Measurements from ENCODE around the gene RBM5. TPM values are rescaled to one million over a fixed set of nuclear protein-coding genes. Genes with fewer than 3 reads are reported as not detected.

The RBM5 gene
- total RNA-seq, 1 donor, result 150 TPM

DNA sequence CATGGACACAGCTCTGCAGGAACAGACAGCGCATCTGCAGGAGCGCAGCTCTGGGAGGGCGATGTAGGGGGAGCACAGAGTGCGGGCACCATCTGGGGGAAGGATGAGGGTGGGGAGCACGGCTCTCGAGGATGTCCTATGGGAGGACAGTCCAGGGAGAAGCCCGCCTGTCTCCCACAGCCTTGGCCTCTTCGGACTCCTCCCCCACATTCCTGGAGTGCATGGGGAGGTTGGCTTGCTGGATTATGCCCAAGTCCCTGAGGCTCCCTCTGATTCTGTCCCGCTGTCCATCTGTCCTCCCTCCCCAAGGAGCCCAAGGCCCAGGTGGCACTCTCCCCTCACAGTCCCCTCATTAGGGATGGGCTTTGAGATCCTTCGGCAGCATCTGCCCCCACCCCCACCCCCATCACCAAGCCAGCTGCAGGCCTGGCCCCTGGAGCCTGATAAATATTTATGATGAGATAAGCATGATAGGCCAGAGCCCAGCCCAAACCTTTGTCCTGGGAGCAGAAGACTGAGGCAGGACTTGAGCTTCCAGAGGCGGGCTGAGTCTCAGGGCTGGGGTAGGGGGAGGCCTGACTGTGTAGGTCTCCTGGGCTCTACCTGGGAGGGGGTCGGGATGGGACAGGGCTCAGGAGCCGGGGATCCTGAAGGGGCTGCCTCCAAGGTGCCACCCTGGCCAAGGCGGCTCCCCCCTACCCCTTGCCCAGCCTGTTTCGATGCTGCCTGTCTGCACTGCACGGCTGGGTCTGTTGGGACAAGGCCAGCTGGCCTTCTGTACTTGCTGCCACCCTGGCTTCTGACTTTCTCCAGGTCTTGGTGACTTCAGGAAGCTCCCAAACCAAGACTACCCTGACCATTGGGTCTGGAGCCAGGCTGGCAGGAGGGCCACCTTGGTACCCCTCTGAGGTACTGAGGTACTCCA, 37.8 kb downstream of the RBM5 start:
- peak; percentile 97 for DNase-seq (ENCODE audit: insufficient read length, low spot score, missing footprints)
- Histone ChIP-seq H3K4me1 (ENCODE audit: insufficient read depth, low read length) (peaks cover 5% of the 10 kb centered on the region), H3K36me3 (ENCODE audit: insufficient read depth, low read length) (no peaks in the 10 kb centered on the region), H3K9me3 (ENCODE audit: low read depth, low read length) (no peaks in the 10 kb centered on the region), H3K79me2 (ENCODE audit: insufficient read depth, low read length) (no peaks in the 10 kb centered on the region), H4K20me1 (ENCODE audit: insufficient read depth, low read length) (peaks cover 9% of the 10 kb centered on the region), H3K4me2 (ENCODE audit: insufficient read depth, low read length) (no peak overlapping the region), H2AFZ (ENCODE audit: low read length) (no peak overlapping the region), H3K27ac (ENCODE audit: low read depth, low read length) (no peak overlapping the region), H3K27me3 (ENCODE audit: insufficient read depth, low read length) (peaks cover 2% of the 10 kb centered on the region), H3K4me3 (ENCODE audit: insufficient read depth, low read length) (no peak overlapping the region)
- TF ChIP-seq, protein P1, sequence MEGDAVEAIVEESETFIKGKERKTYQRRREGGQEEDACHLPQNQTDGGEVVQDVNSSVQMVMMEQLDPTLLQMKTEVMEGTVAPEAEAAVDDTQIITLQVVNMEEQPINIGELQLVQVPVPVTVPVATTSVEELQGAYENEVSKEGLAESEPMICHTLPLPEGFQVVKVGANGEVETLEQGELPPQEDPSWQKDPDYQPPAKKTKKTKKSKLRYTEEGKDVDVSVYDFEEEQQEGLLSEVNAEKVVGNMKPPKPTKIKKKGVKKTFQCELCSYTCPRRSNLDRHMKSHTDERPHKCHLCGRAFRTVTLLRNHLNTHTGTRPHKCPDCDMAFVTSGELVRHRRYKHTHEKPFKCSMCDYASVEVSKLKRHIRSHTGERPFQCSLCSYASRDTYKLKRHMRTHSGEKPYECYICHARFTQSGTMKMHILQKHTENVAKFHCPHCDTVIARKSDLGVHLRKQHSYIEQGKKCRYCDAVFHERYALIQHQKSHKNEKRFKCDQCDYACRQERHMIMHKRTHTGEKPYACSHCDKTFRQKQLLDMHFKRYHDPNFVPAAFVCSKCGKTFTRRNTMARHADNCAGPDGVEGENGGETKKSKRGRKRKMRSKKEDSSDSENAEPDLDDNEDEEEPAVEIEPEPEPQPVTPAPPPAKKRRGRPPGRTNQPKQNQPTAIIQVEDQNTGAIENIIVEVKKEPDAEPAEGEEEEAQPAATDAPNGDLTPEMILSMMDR (IDR thresholded peaks at IDR 0.05; ENCODE audit: extremely low read depth, low read depth, low read length), result no peak

DNA sequence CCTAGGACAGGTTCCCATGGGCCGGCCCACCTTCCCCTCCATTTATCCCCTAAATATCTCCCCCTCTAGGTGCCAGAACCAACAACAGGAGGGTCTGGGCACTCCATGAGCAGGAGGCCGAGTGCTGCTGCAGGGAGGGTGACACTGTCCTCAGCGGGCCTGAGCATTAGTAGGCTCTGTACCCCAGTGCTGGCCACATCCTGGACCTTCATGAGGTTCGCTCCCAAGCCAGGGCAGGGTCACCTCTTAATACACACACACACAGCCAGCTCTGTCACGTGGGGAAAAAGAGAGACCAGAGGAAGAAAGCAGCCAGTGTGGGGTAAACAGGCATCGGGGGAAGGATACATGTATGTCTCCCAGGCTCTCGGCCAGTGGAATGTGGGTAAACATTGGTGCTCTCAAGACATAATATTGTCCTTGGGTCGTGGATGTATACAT, 38.6 kb downstream of the RBM5 start:
- H3K27ac ChIP-seq (ENCODE audit: low read depth, low read length), result no peak overlapping the region
- no peak overlapping the region for H2AFZ ChIP-seq (ENCODE audit: low read length)
- peaks cover 3% of the 10 kb centered on the region for H3K27me3 ChIP-seq (ENCODE audit: insufficient read depth, low read length)
- no peaks in the 10 kb centered on the region for H3K79me2 ChIP-seq (ENCODE audit: insufficient read depth, low read length)
- DNase-seq (ENCODE audit: insufficient read length, low spot score, missing footprints), result peak; percentile 77
- H3K4me1 ChIP-seq (ENCODE audit: insufficient read depth, low read length), result peaks cover 5% of the 10 kb centered on the region
- no peaks in the 10 kb centered on the region for H3K36me3 ChIP-seq (ENCODE audit: insufficient read depth, low read length)
- H3K4me2 ChIP-seq (ENCODE audit: insufficient read depth, low read length), result no peak overlapping the region
- H3K4me3 ChIP-seq (ENCODE audit: insufficient read depth, low read length), result no peak overlapping the region
- no peaks in the 10 kb centered on the region for H3K9me3 ChIP-seq (ENCODE audit: low read depth, low read length)
- peaks cover 3% of the 10 kb centered on the region for H4K20me1 ChIP-seq (ENCODE audit: insufficient read depth, low read length)
- TF ChIP-seq, protein P1 (IDR thresholded peaks at IDR 0.05; ENCODE audit: extremely low read depth, low read depth, low read length), result no peak

DNA sequence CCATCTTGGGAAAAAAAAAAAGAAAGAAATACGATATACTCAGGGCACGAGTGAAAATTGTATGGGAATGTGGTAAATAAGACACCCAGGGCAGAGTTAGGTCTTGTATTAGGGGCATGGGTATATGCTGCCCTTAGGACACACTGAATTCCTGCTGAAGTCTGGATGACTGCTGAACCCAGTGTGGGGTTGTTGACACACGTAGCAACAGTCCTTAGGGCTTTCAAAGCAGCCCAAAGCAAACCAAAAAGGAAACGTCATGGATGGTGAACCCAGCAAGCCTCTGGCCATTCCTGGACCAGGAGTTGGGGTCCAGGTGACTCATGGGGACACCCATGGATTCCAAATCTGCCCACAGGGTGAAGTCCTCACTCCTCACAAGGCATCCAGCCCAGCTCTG, 39.3 kb downstream of the RBM5 start:
- Histone ChIP-seq H3K27me3 (ENCODE audit: insufficient read depth, low read length) (peaks cover 3% of the 10 kb centered on the region), H3K79me2 (ENCODE audit: insufficient read depth, low read length) (no peaks in the 10 kb centered on the region)

DNA sequence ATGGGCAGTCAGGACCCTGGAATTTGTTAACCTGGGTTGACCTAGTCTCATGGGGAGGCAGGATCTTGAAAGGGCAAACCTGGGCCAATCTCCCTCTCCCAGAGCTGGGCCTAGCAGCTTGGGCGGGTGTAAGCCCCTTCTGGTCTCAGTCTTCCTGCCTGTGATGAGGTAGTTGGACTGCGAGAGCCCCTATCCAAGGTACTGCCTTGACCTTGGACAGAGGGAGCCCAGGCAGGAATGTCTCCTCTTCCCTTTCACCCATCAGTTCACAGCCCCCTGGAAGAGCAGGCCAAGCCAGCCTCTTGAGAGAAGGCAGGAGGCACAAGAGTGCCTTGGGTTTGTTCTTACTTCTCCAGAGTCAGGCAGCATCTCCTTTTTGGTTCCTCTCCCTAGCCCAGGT, 41.7 kb downstream of the RBM5 start:
- Histone ChIP-seq H3K79me2 (ENCODE audit: insufficient read depth, low read length) (no peaks in the 10 kb centered on the region), H3K27ac (ENCODE audit: low read depth, low read length) (no peak overlapping the region), H3K9me3 (ENCODE audit: low read depth, low read length) (no peaks in the 10 kb centered on the region), H3K4me3 (ENCODE audit: insufficient read depth, low read length) (no peak overlapping the region), H2AFZ (ENCODE audit: low read length) (no peak overlapping the region), H3K27me3 (ENCODE audit: insufficient read depth, low read length) (peaks cover 11% of the 10 kb centered on the region), H3K4me1 (ENCODE audit: insufficient read depth, low read length) (no peaks in the 10 kb centered on the region), H3K4me2 (ENCODE audit: insufficient read depth, low read length) (no peak overlapping the region), H4K20me1 (ENCODE audit: insufficient read depth, low read length) (no peaks in the 10 kb centered on the region), H3K36me3 (ENCODE audit: insufficient read depth, low read length) (no peaks in the 10 kb centered on the region)
- TF ChIP-seq, protein P1 (IDR thresholded peaks at IDR 0.05; ENCODE audit: extremely low read depth, low read depth, low read length), result no peak
- DNase-seq (ENCODE audit: insufficient read length, low spot score, missing footprints), result peak; percentile 27

More for the DNA sequence above, 39.3 kb downstream of the RBM5 start:
- Histone ChIP-seq H4K20me1 (ENCODE audit: insufficient read depth, low read length) (no peaks in the 10 kb centered on the region), H3K4me3 (ENCODE audit: insufficient read depth, low read length) (no peak overlapping the region), H2AFZ (ENCODE audit: low read length) (no peak overlapping the region), H3K4me2 (ENCODE audit: insufficient read depth, low read length) (no peak overlapping the region), H3K9me3 (ENCODE audit: low read depth, low read length) (no peaks in the 10 kb centered on the region), H3K36me3 (ENCODE audit: insufficient read depth, low read length) (no peaks in the 10 kb centered on the region), H3K27ac (ENCODE audit: low read depth, low read length) (no peak overlapping the region), H3K4me1 (ENCODE audit: insufficient read depth, low read length) (peaks cover 5% of the 10 kb centered on the region)
- peak; percentile 86 for DNase-seq (ENCODE audit: insufficient read length, low spot score, missing footprints)
- TF ChIP-seq, protein P1 (IDR thresholded peaks at IDR 0.05; ENCODE audit: extremely low read depth, low read depth, low read length), result no peak
